HEK293 (cell line): Measurements from ENCODE around the gene CHAC1.

Experiments used
- CTCF ChIA-PET: fragments of 350-600 bp; formaldehyde crosslinking; extraction: SDS; loops from one replicate; lab custom pipeline; 2021; ENCODE audit warnings: antibody characterized with exemption; lab: Yijun Ruan, JAX
- POLR2A ChIA-PET: fragments of 300-600 bp; formaldehyde crosslinking; extraction: SDS; loops from one replicate; lab custom pipeline; 2020; ENCODE audit warnings: antibody characterized with exemption, inconsistent platforms; lab: Yijun Ruan, JAX
- H3K27ac ChIP-seq: fragments of 200-500 bp; sonication (Bioruptor generic); 2 replicates; pipeline ENCODE4 v1.5.1; 2014; ENCODE audit warnings: low read depth, low read length, control low read depth, inconsistent platforms; ENCODE audit errors: extremely low read depth
- H3K36me3 ChIP-seq, 2 experiments: fragments of 200-500 bp in 1 of 2; sonication (Bioruptor generic) in 1 of 2; 1 replicate in 1 of 2; 2 replicates in 1 of 2; pipeline ENCODE4 v1.5.1; 2014 to 2017; ENCODE audit warnings: inconsistent platforms in 2 of 2, low read length in 2 of 2; ENCODE audit not compliant: control insufficient read depth in 2 of 2, insufficient read depth in 1 of 2
- H3K4me1 ChIP-seq: fragments of 200-500 bp; sonication (Bioruptor generic); 2 replicates; pipeline ENCODE4 v1.5.1; 2014; ENCODE audit warnings: mild to moderate bottlenecking, low read length, inconsistent platforms; ENCODE audit not compliant: control insufficient read depth, insufficient read depth
- H3K4me3 ChIP-seq: 2 replicates; pipeline ENCODE4 v1.5.1; 2011; ENCODE audit warnings: low read depth, mild to moderate bottlenecking, control low read depth, low read length, moderate library complexity
- H3K9me3 ChIP-seq: fragments of 200-500 bp; sonication (Bioruptor generic); 2 replicates; pipeline ENCODE4 v1.5.1; 2014; ENCODE audit warnings: low read depth, low read length, inconsistent platforms; ENCODE audit not compliant: control insufficient read depth, insufficient read depth
- BCL6B ChIP-seq: fragments of 450-650 bp; formaldehyde crosslinking; IDR thresholded peaks from 2 replicates; pipeline ENCODE4 v1.5.1; 2017; ENCODE audit warnings: missing biosample characterization, missing genetic modification characterization
- GFI1B ChIP-seq: fragments of 450-650 bp; formaldehyde crosslinking; IDR thresholded peaks from 2 replicates; pipeline ENCODE4 v1.5.1; 2016; ENCODE audit warnings: missing biosample characterization, missing genetic modification characterization
- GLI4 ChIP-seq: fragments of 450-650 bp; formaldehyde crosslinking; IDR thresholded peaks from 2 replicates; pipeline ENCODE4 v1.5.1; 2016; ENCODE audit warnings: missing biosample characterization, missing genetic modification characterization
- GLIS1 ChIP-seq: fragments of 450-650 bp; formaldehyde crosslinking; IDR thresholded peaks from 2 replicates; pipeline ENCODE4 v1.5.1; 2016; ENCODE audit warnings: missing biosample characterization, missing genetic modification characterization
- IKZF3 ChIP-seq: fragments of 450-650 bp; IDR thresholded peaks from 2 replicates; pipeline ENCODE4 v1.5.0; 2018; ENCODE audit warnings: missing biosample characterization, mild to moderate bottlenecking, missing genetic modification characterization, moderate library complexity
- MYNN ChIP-seq: fragments of 450-650 bp; formaldehyde crosslinking; IDR thresholded peaks from 2 replicates; pipeline ENCODE4 v1.5.1; 2016; ENCODE audit warnings: missing biosample characterization, missing genetic modification characterization, borderline replicate concordance
- MZF1 ChIP-seq: fragments of 450-650 bp; formaldehyde crosslinking; IDR thresholded peaks from 2 replicates; pipeline ENCODE4 v1.5.1; 2017; ENCODE audit warnings: missing biosample characterization, missing genetic modification characterization, borderline replicate concordance
- RBAK ChIP-seq: fragments of 450-650 bp; formaldehyde crosslinking; IDR thresholded peaks from 2 replicates; pipeline ENCODE4 v1.5.1; 2016; ENCODE audit warnings: missing biosample characterization, missing genetic modification characterization
- SCRT1 ChIP-seq: fragments of 450-650 bp; formaldehyde crosslinking; IDR thresholded peaks from 2 replicates; pipeline ENCODE4 v1.5.1; 2016; ENCODE audit warnings: missing biosample characterization, missing genetic modification characterization, borderline replicate concordance
- TSHZ1 ChIP-seq: fragments of 450-650 bp; formaldehyde crosslinking; IDR thresholded peaks from 2 replicates; pipeline ENCODE4 v1.5.1; 2016; ENCODE audit warnings: missing biosample characterization, missing genetic modification characterization, borderline replicate concordance
- ZBTB26 ChIP-seq: fragments of 450-650 bp; formaldehyde crosslinking; optimal IDR thresholded peaks from 2 replicates; pipeline ENCODE3; 2016; ENCODE audit warnings: missing biosample characterization, mild to moderate bottlenecking, missing genetic modification characterization
- ZBTB48 ChIP-seq: fragments of 450-650 bp; formaldehyde crosslinking; IDR thresholded peaks from 2 replicates; pipeline ENCODE4 v1.5.1; 2016; ENCODE audit warnings: missing biosample characterization, missing genetic modification characterization
- ZBTB6 ChIP-seq: fragments of 450-650 bp; formaldehyde crosslinking; IDR thresholded peaks from 2 replicates; pipeline ENCODE4 v1.5.1; 2017; ENCODE audit warnings: missing biosample characterization, missing genetic modification characterization
- ZBTB7A ChIP-seq: fragments of 450-650 bp; formaldehyde crosslinking; IDR thresholded peaks from 2 replicates; pipeline ENCODE4 v1.5.1; 2016; ENCODE audit warnings: low read depth, missing biosample characterization, missing genetic modification characterization
- ZBTB8A ChIP-seq: fragments of 450-650 bp; formaldehyde crosslinking; IDR thresholded peaks from 2 replicates; pipeline ENCODE4 v1.5.1; 2016; ENCODE audit warnings: missing biosample characterization, missing genetic modification characterization
- ZNF202 ChIP-seq: fragments of 450-650 bp; formaldehyde crosslinking; IDR thresholded peaks from 2 replicates; pipeline ENCODE4 v1.5.1; 2016; ENCODE audit warnings: missing biosample characterization, missing genetic modification characterization, borderline replicate concordance
- ZNF292 ChIP-seq: fragments of 450-650 bp; formaldehyde crosslinking; IDR thresholded peaks from 2 replicates; pipeline ENCODE4 v1.5.1; 2016; ENCODE audit warnings: low read depth, missing biosample characterization, missing genetic modification characterization, borderline replicate concordance
- ZNF341 ChIP-seq: fragments of 450-650 bp; formaldehyde crosslinking; IDR thresholded peaks from 2 replicates; pipeline ENCODE4; 2016; ENCODE audit warnings: low read depth, missing biosample characterization, missing genetic modification characterization
- ZNF366 ChIP-seq: fragments of 450-650 bp; formaldehyde crosslinking; conservative IDR thresholded peaks from 2 replicates; pipeline ENCODE4 v1.5.1; 2016; ENCODE audit warnings: missing biosample characterization, missing genetic modification characterization
- ZNF398 ChIP-seq: fragments of 450-650 bp; formaldehyde crosslinking; IDR thresholded peaks from 2 replicates; pipeline ENCODE4 v1.5.1; 2017; ENCODE audit warnings: missing biosample characterization, missing genetic modification characterization
- ZNF449 ChIP-seq: fragments of 450-650 bp; formaldehyde crosslinking; IDR thresholded peaks from 2 replicates; pipeline ENCODE4 v1.5.1; 2017; ENCODE audit warnings: missing biosample characterization, mild to moderate bottlenecking, missing genetic modification characterization, moderate library complexity
- ZNF521 ChIP-seq: fragments of 450-650 bp; formaldehyde crosslinking; IDR thresholded peaks from 2 replicates; pipeline ENCODE4 v1.5.1; 2017; ENCODE audit warnings: missing biosample characterization, mild to moderate bottlenecking, missing genetic modification characterization
- ZNF707 ChIP-seq: fragments of 450-650 bp; formaldehyde crosslinking; IDR thresholded peaks from 2 replicates; pipeline ENCODE4 v1.5.1; 2016; ENCODE audit warnings: missing biosample characterization, missing genetic modification characterization
- ZNF785 ChIP-seq: fragments of 450-650 bp; formaldehyde crosslinking; IDR thresholded peaks from 2 replicates; pipeline ENCODE4 v1.5.1; 2016; ENCODE audit warnings: missing biosample characterization, missing genetic modification characterization
- ZSCAN4 ChIP-seq: fragments of 450-650 bp; formaldehyde crosslinking; IDR thresholded peaks from 2 replicates; pipeline ENCODE4 v1.5.1; 2017; ENCODE audit warnings: missing biosample characterization, missing genetic modification characterization

CHAC1 gene

GRCh38 chr15:40955930-40956540 lies 2.8 kb downstream of the CHAC1 start (continued):
- TF ChIP-seq SCRT1 (tag by site-specific recombination) (no peak), ZNF521 (tag by site-specific recombination) (no peak), ZBTB8A (peak; percentile 32; the same call in 1 of the 2 replicates), ZNF449 (tag by site-specific recombination) (no peak), ZNF785 (no peak), ZNF341 (no peak), TSHZ1 (tag by site-specific recombination) (no peak), BCL6B (tag by site-specific recombination) (no peak), ZSCAN4 (no peak), ZNF292 (tag by site-specific recombination) (no peak), RBAK (tag by site-specific recombination) (no peak), ZBTB48 (no peak), ZNF707 (no peak), GLIS1 (0 out of 2 replicates have a peak, but pooled peaks have one; percentile 14), ZBTB7A (tag by site-specific recombination) (no peak), GLI4 (tag by site-specific recombination) (no peak)
- TF ChIP-seq, all 188 proteins: peak for 6

GRCh38 chr15:40956541-40956982 lies 3.3 kb downstream of the CHAC1 start:
- peaks cover 5% of the 10 kb centered on the region; the same call in 1 of the 2 replicates for H3K4me1 ChIP-seq
- no peak overlapping the region for H3K27ac ChIP-seq
- no peak overlapping the region for H3K4me3 ChIP-seq
- H3K36me3 ChIP-seq: peaks cover 0 to 6% of the 10 kb centered on the region in 2 experiments; a peak in 1 of 3 replicates
- H3K9me3 ChIP-seq: no peaks in the 10 kb centered on the region
- ChIA-PET POLR2A (interaction anchor here (5.0 kb wide), 1 partner anchor 16 kb away, joined by 64 read pairs; no protein-coding TSS in a partner anchor), CTCF (interaction anchor here (0.6 to 2.1 kb wide), 4 partner anchors 15 to 64 kb away, joined by 3 to 8 read pairs (median 4); no protein-coding TSS in a partner anchor)
- TF ChIP-seq ZNF398 (tag by site-specific recombination) (peak; percentile 45), GLIS1 (peak; percentile 49), ZBTB6 (tag by site-specific recombination) (no peak), MYNN (tag by site-specific recombination) (no peak), GFI1B (tag by site-specific recombination) (no peak), MZF1 (tag by site-specific recombination) (no peak), IKZF3 (peak; percentile 67), ZNF202 (tag by site-specific recombination) (no peak), ZNF366 (tag by site-specific recombination) (0 out of 2 replicates have a peak, but pooled peaks have one; percentile 12), ZBTB26 (tag by site-specific recombination) (no peak)
